SK-N-MC (cell line): ENCODE measurements around the gene GABRA4.

Experiments used
- EZH2 ChIP-seq: fragments of 200-600 bp; sonication (generic); IDR thresholded peaks from one replicate; pipeline ENCODE4 v1.6.1; 2017; ENCODE audit warnings: antibody characterized with exemption
- POLR2AphosphoS5 ChIP-seq: IDR thresholded peaks from 2 replicates; pipeline ENCODE4 v1.6.1; 2012; ENCODE audit warnings: mild to moderate bottlenecking, low read depth, low read length, borderline replicate concordance

GRCh38 chr4:46947541-46947940 is 45.8 kb downstream of the GABRA4 start:
- no peak for TF ChIP-seq POLR2AphosphoS5
- TF ChIP-seq EZH2 = no peak
